HepG2 (cell line): ENCODE measurements around the gene CTF1. TPM values are rescaled to one million over a fixed set of nuclear protein-coding genes. Genes with fewer than 3 reads are reported as not detected.

Experiments
- CEBPB ChIP-seq: IDR thresholded peaks from 2 replicates; pipeline ENCODE4 v1.6.1; 2011; ENCODE audit warnings: low read depth, low read length, improper control_type of control experiment, borderline replicate concordance
- CREM ChIP-seq, 2 experiments: sonication (generic) in 1 of 2; formaldehyde crosslinking in 1 of 2; IDR thresholded peaks; 2 replicates each; pipeline versions ENCODE4 v1.4.0 to v1.6.1; 2016 to 2020; ENCODE audit warnings: antibody characterized with exemption in 1 of 2, mild to moderate bottlenecking in 1 of 2, missing genetic modification reagents in 1 of 2
- GTF2F1 ChIP-seq: fragments of 150-350 bp; IDR thresholded peaks from 2 replicates; pipeline ENCODE4 v1.6.1; 2014; ENCODE audit warnings: low read length
- HNRNPL ChIP-seq: fragments of 200-400 bp; formaldehyde crosslinking; IDR thresholded peaks from 2 replicates; pipeline ENCODE4 v1.6.1; 2017; ENCODE audit warnings: mild to moderate bottlenecking, low read depth, low read length
- JUND ChIP-seq: sonication (generic); formaldehyde crosslinking; IDR thresholded peaks from 2 replicates; pipeline ENCODE4 v1.8.0; 2022; ENCODE audit warnings: mild to moderate bottlenecking, missing genetic modification reagents
- KDM5B ChIP-seq: sonication (generic); formaldehyde crosslinking; IDR thresholded peaks from 2 replicates; pipeline ENCODE4 v1.4.0; 2020; ENCODE audit warnings: missing genetic modification reagents, mild to moderate bottlenecking, borderline replicate concordance
- MIER3 ChIP-seq: IDR thresholded peaks from 2 replicates; pipeline ENCODE4 v1.6.1; 2016; ENCODE audit warnings: missing compliant biosample characterization, borderline replicate concordance
- MXD1 ChIP-seq: sonication (generic); formaldehyde crosslinking; IDR thresholded peaks from 2 replicates; pipeline ENCODE4 v1.4.0; 2020; ENCODE audit warnings: mild to moderate bottlenecking, missing genetic modification reagents
- REXO4 ChIP-seq: sonication (generic); formaldehyde crosslinking; IDR thresholded peaks from 2 replicates; pipeline ENCODE4 v1.8.0; 2022; ENCODE audit warnings: missing genetic modification reagents, mild to moderate bottlenecking, borderline replicate concordance
- SRY ChIP-seq: sonication (generic); formaldehyde crosslinking; IDR thresholded peaks from 2 replicates; pipeline ENCODE4 v1.8.0; 2022; ENCODE audit warnings: mild to moderate bottlenecking, missing genetic modification reagents
- TBL1XR1 ChIP-seq: fragments of 150-350 bp; IDR thresholded peaks from 2 replicates; pipeline ENCODE4 v1.6.1; 2014; ENCODE audit warnings: borderline replicate concordance, low read length; ENCODE audit not compliant: partially characterized antibody
- ZFY ChIP-seq: sonication (generic); formaldehyde crosslinking; IDR thresholded peaks from 2 replicates; pipeline ENCODE4 v1.4.0; 2020; ENCODE audit warnings: missing genetic modification reagents
- ZHX1 ChIP-seq: sonication (generic); formaldehyde crosslinking; IDR thresholded peaks from 2 replicates; pipeline ENCODE4 v1.8.1; 2022; ENCODE audit warnings: low read depth, mild to moderate bottlenecking, missing genetic modification reagents
- ZNF3 ChIP-seq: IDR thresholded peaks from 2 replicates; pipeline ENCODE4 v1.7.0; 2017; ENCODE audit warnings: inconsistent platforms
- ZNF891 ChIP-seq: sonication (generic); formaldehyde crosslinking; IDR thresholded peaks from 2 replicates; pipeline ENCODE4 v1.5.0; 2020; ENCODE audit warnings: mild to moderate bottlenecking, missing genetic modification reagents
- polyA plus RNA-seq, 8 experiments: library from polyadenylated mRNA; depleted of rRNA in 3 of 8; stranded (reverse) in 7 of 8; unstranded in 1 of 8; fragments of >200 nt; fragmentation: Illumina TruSeq in 4 of 8; extraction: Trizol in 4 of 8; gene quantifications; 2 replicates each; pipeline versions ENCODE4 v1.2.1 to v1.2.3, GENCODE V29; 2011 to 2016; ENCODE audit warnings: low read depth in 4 of 8, missing spikeins in 1 of 8, mixed read lengths in 1 of 8; ENCODE audit not compliant: insufficient read depth in 1 of 8
- total RNA-seq, 5 experiments: library from RNA; depleted of rRNA; stranded (reverse); fragments of >200 nt; fragmentation: Illumina TruSeq; extraction: Trizol; gene quantifications; 2 replicates each; pipeline ENCODE4 v1.2.3, GENCODE V29; 2016; ENCODE audit warnings: low read depth in 1 of 5
- TF ChIP-seq, protein P1 (sequence below): sonication (generic); IDR thresholded peaks from 2 replicates; pipeline ENCODE4 v1.6.1; 2016; ENCODE audit warnings: low read depth, borderline replicate concordance
- TF ChIP-seq, protein P2 (sequence below): sonication (generic); formaldehyde crosslinking; IDR thresholded peaks from one replicate; pipeline ENCODE4 v1.5.1; 2020; ENCODE audit warnings: mild to moderate bottlenecking, missing genetic modification reagents; ENCODE audit errors: not compliant biosample characterization

Gene CTF1
- total and polyA plus RNA-seq, 2 of the 13 experiments (the other 11 are each of a cell fraction or from before 2014, with no cell fraction given), result 0.13 to 1.8 TPM

DNA sequence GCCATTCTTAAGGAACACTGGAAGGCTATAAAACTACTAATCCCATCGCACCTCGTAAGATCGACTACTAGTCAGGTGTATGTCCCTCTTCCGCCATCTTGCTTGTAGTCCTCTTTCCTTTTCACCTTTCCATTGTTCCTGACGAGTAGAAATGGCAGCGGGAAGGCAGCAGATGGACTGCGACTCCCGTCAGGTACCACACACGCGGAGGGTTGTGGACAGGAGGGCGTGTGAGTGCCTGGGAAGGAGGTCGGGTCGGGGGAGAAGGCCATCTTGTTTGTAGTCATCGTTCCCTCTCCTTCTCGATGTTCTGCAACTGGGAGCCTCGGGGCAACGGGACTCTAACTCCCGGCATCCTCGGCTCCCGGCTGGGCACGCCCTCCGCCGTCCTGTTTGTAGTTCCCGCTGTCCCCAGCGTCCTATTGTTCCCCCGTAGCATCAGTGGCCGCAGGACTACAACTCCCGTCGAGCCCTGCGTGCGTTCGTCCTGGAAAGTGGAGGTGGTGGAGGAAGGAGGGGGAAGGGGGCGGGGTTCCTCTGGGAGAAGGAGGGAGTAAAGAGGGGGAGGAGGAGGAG, 26.6 kb downstream of the CTF1 start (continued):
- TF ChIP-seq, protein P1, sequence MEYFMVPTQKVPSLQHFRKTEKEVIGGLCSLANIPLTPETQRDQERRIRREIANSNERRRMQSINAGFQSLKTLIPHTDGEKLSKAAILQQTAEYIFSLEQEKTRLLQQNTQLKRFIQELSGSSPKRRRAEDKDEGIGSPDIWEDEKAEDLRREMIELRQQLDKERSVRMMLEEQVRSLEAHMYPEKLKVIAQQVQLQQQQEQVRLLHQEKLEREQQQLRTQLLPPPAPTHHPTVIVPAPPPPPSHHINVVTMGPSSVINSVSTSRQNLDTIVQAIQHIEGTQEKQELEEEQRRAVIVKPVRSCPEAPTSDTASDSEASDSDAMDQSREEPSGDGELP, result 0 out of 2 replicates have a peak, but pooled peaks have one; percentile 16
- peak; percentile 60 for TF ChIP-seq ZFY (CRISPR knock-in tag)
- TF ChIP-seq, protein P2, sequence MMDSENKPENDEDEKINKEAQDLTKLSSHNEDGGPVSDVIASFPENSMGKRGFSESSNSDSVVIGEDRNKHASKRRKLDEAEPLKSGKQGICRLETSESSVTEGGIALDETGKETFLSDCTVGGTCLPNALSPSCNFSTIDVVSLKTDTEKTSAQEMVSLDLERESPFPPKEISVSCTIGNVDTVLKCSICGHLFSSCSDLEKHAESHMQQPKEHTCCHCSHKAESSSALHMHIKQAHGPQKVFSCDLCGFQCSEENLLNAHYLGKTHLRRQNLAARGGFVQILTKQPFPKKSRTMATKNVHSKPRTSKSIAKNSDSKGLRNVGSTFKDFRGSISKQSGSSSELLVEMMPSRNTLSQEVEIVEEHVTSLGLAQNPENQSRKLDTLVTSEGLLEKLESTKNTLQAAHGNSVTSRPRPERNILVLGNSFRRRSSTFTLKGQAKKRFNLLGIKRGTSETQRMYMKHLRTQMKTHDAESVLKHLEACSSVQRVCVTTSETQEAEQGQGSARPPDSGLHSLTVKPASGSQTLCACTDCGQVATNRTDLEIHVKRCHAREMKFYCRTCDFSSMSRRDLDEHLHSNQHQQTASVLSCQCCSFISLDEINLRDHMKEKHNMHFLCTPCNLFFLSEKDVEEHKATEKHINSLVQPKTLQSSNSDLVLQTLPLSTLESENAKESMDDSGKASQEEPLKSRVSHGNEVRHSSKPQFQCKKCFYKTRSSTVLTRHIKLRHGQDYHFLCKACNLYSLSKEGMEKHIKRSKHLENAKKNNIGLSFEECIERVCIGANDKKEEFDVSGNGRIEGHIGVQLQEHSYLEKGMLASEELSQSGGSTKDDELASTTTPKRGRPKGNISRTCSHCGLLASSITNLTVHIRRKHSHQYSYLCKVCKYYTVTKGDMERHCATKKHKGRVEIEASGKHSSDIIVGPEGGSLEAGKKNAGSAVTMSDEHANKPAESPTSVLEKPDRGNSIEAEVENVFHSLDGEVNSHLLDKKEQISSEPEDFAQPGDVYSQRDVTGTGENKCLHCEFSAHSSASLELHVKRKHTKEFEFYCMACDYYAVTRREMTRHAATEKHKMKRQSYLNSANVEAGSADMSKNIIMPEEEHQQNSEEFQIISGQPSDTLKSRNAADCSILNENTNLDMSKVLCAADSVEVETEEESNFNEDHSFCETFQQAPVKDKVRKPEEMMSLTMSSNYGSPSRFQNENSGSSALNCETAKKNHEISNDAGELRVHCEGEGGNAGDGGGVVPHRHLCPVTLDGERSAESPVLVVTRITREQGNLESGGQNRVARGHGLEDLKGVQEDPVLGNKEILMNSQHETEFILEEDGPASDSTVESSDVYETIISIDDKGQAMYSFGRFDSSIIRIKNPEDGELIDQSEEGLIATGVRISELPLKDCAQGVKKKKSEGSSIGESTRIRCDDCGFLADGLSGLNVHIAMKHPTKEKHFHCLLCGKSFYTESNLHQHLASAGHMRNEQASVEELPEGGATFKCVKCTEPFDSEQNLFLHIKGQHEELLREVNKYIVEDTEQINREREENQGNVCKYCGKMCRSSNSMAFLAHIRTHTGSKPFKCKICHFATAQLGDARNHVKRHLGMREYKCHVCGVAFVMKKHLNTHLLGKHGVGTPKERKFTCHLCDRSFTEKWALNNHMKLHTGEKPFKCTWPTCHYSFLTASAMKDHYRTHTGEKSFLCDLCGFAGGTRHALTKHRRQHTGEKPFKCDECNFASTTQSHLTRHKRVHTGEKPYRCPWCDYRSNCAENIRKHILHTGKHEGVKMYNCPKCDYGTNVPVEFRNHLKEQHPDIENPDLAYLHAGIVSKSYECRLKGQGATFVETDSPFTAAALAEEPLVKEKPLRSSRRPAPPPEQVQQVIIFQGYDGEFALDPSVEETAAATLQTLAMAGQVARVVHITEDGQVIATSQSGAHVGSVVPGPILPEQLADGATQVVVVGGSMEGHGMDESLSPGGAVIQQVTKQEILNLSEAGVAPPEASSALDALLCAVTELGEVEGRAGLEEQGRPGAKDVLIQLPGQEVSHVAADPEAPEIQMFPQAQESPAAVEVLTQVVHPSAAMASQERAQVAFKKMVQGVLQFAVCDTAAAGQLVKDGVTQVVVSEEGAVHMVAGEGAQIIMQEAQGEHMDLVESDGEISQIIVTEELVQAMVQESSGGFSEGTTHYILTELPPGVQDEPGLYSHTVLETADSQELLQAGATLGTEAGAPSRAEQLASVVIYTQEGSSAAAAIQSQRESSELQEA (CRISPR knock-in tag), result peak; percentile 25
- no peak for TF ChIP-seq GTF2F1
- 0 out of 2 replicates have a peak, but pooled peaks have one; percentile 55 for TF ChIP-seq ZNF3 (CRISPR knock-in tag)
- TF ChIP-seq KDM5B, result peak; percentile 62; the same call in 1 of the 2 replicates
- peak; percentile 22 for TF ChIP-seq TBL1XR1
- TF ChIP-seq MXD1 (CRISPR knock-in tag), result no peak
- TF ChIP-seq ZHX1 (CRISPR knock-in tag), result peak; percentile 86; the same call in 1 of the 2 replicates
- 0 out of 2 replicates have a peak, but pooled peaks have one; percentile 42 for TF ChIP-seq ZNF891 (CRISPR knock-in tag)
- peak; percentile 91; the same call in 1 of the 2 replicates for TF ChIP-seq SRY (CRISPR knock-in tag)
- 0 out of 2 replicates have a peak, but pooled peaks have one; percentile 52 for TF ChIP-seq JUND (CRISPR knock-in tag)
- peak; percentile 92 for TF ChIP-seq CREM (IDR thresholded peaks at IDR 0.05)
- TF ChIP-seq CREM (CRISPR knock-in tag; IDR thresholded peaks at IDR 0.05), result no peak
- TF ChIP-seq MIER3 (CRISPR knock-in tag), result peak; percentile 81
- no peak for TF ChIP-seq HNRNPL
- TF ChIP-seq CEBPB, result peak; percentile 20; the same call in 1 of the 2 replicates
- TF ChIP-seq REXO4 (CRISPR knock-in tag), result no peak
